GM03348 (cell line): ENCODE data around the gene RPS13.
"Not testable (repeated sequence)": the region's sequence is repeated elsewhere in the genome, so short reads cannot be mapped to it uniquely, and the experiment has no call there.

ENCODE experiments used
- DNase-seq: peaks from one replicate; pipeline ENCODE4 v3.0.0; 2012; ENCODE audit warnings: low spot score

RPS13 gene

DNA sequence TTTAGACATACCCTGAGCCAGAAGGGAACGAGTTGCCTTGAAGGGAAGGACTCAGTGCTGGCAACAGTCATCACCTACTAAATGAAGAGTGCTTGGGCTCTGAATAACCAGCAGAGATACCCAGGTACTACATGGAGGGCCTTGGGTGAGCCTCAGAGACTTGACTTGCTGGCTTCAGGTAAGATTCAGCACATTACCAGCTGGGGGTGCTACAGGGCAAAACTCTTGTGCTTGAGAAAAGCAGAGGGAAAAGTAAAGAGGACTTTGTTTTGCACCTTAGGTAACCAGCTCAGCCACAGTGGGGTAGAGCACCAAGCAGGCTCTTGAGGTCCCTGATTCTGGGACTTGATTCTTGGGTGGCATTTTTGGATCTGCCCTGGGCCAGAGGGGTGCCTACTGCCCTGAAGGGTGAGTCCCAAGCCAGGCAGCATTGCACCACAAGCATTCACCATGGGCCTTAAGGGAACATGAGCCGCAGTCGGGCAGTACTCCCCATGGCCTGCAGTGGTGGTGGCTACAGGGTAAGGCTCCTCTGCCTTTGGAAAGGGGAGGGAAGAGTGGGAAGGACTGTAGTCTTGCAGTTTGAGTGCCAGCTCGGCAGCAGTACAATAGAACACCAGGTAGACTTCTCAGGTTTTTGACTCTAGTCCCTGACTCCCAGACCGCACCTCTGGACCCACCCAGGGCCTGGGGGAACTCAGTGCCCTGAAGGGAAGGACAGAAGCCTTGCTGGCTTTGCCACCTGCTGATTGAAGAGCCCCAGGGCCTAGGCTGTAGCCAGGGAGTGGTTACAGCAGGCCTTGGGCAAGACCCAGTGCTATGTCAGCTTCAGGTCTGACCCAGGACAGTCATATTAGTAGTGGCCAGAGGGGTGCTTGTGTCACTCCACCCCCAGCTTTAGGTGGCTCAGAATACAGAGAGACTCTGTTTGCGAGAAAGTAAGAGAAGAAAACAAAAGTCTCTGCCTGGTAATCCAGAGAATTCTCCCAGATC is 40.5 kb downstream of the RPS13 start:
- DNase-seq = no peak

DNA sequence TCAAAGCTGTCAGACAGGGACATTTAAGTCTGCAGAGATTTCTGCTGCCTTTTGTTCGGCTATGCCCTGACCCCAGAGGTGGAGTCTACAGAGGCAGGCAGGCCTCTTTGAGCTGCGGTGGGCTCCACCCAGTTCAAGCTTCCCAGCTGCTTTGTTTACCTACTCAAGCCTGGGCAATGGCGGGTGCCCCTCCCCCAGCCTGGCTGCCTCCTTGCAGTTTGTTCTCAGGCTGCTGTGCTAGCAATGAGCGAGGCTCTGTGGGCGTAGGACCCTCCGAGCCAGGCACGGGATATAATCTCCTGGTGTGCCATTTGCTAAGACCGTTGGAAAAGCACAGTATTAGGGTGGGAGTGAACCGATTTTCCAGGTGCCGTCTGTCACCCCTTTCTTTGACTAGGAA is 43.4 kb downstream of the RPS13 start:
- DNase-seq = not testable (repeated sequence)

DNA sequence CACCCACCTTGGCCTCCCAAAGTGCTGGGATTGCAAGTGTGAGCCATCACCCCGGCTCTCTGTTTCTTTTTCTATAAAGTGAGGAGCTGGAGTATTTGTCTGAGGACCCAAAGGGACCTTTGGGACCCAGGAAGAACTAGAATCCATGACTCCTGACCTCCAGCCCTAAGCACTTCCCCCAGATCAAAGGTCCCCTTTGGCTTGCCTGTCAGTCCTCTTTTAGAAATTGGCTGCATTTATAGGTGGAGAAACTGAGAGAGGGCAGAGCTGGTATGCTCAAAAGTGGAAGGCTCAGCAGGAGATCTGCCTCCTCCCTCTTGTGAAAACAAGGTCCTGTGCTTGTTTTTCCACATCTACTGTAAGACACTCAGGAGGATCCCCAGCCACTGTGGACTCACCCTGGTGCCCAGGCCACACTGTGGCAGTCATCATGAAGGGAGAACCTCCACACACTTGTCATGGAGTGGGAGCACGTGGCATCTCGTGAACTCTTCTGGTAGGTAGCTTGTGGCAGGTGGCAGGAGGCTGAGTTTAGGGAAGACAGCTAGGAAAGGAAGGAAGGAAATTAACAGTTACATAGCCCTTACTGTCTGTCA is 50.9 kb downstream of the RPS13 start:
- no peak for DNase-seq

DNA sequence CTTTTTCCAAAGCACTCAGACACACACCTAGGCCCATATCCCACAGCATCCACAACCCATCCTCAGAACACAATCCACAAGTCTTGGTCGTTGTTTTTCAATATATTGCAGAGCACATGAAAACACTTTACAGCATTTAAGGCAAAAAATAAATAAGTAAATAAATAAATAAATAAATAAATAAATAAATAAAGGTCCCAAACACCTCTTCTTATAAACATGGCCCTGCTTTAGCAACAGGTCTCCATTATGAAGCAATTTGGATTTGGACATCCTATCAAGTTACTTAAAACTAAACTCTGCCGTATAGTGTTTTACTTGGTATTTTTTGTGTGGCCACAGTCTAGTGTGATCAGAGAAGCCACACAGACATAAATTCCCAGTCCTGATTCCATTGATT is 52.5 kb downstream of the RPS13 start:
- no peak for DNase-seq
